Gastrocnemius medialis (tissue), 4 donors: ENCODE measurements around the gene SIMC1. TPM values are rescaled to one million over a fixed set of nuclear protein-coding genes. Genes with fewer than 3 reads are reported as not detected.
A peak's percentile ranks its signal among the peaks of the same experiment; 100 is the strongest.

Experiments used
- ATAC-seq, 2 donors: fragments of 150-250 bp; one replicate each; pipeline ENCODE4 v1.9.1; 2016
- DNase-seq, 2 donors: peaks; one replicate each; pipeline ENCODE4 v3.0.0-alpha.2; 2019
- H3K27ac ChIP-seq, 4 donors: fragments of 200-600 bp; sonication (generic); 1 replicate in 1 of 4; 2 replicates in 3 of 4; pipeline ENCODE4 v1.5.1; 2016 to 2018; ENCODE audit warnings: mild to moderate bottlenecking in 2 of 4, moderate library complexity in 1 of 4
- H3K27me3 ChIP-seq, 3 donors: fragments of 200-600 bp; sonication (generic) in 2 of 3; 1 replicate in 1 of 3; 2 replicates in 2 of 3; pipeline versions ENCODE4 v1.5.1 to v1.6.0; 2016 to 2019; ENCODE audit warnings: mild to moderate bottlenecking in 1 of 3, moderate library complexity in 1 of 3
- H3K36me3 ChIP-seq, 2 donors: fragments of 200-600 bp; sonication (generic) in 1 of 2; one replicate each; pipeline ENCODE4 v1.5.1; 2017 to 2018
- H3K4me1 ChIP-seq, 2 donors: fragments of 200-600 bp; sonication (generic) in 1 of 2; one replicate each; pipeline ENCODE4 v1.5.1; 2016 to 2017; ENCODE audit warnings: mild to moderate bottlenecking in 2 of 2
- H3K4me3 ChIP-seq, 4 donors: fragments of 200-600 bp; sonication (generic) in 3 of 4; 1 replicate in 1 of 4; 2 replicates in 3 of 4; pipeline ENCODE4 v1.5.1; 2016 to 2019; ENCODE audit warnings: mild to moderate bottlenecking in 2 of 4
- H3K9me3 ChIP-seq, 3 donors: fragments of 200-600 bp; sonication (generic) in 2 of 3; 1 replicate in 1 of 3; 2 replicates in 2 of 3; pipeline ENCODE4 v1.5.1; 2016 to 2019
- POLR2A ChIP-seq, 2 donors: fragments of 450-650 bp; IDR thresholded peaks; one replicate each; pipeline ENCODE4 v1.6.1; 2017; ENCODE audit warnings: antibody characterized with exemption in 2 of 2, mild to moderate bottlenecking in 2 of 2, moderate library complexity in 2 of 2
- in situ Hi-C, 4 donors: fragments of 200-750 bp; cut with MboI; loops; one replicate each; pipeline versions ENCODE4 v1.15.0 to v1.8.0; 2017; ENCODE audit warnings: low sequenced_read_pairs in 4 of 4
- intact Hi-C: fragments of 100-400 bp; cut with DNase I; formaldehyde crosslinking; loops from one replicate; pipeline ENCODE4 v1.15.1; 2023; ENCODE audit warnings: low total_unique reads
- total RNA-seq, 4 donors: library from RNA; depleted of rRNA; stranded (reverse); fragments of >200 nt; gene quantifications; one replicate each; pipeline versions ENCODE4 v1.1.0 to v1.2.3, GENCODE V29; 2016
- TF ChIP-seq, protein P1 (sequence below), 5 experiments: fragments of 450-650 bp in 3 of 5; fragments of 200-600 bp in 2 of 5; sonication (generic) in 2 of 5; IDR thresholded peaks in 4 of 5; conservative IDR thresholded peaks in 1 of 5; 1 replicate in 4 of 5; 2 replicates in 1 of 5; pipeline ENCODE4 v1.5.1; 2016 to 2019; ENCODE audit warnings: antibody characterized with exemption in 5 of 5, mild to moderate bottlenecking in 3 of 5, moderate library complexity in 3 of 5

SIMC1 gene
- total RNA-seq, 4 donors from 2014 or later = 5.1 to 45.8 (median 11.5) TPM

DNA sequence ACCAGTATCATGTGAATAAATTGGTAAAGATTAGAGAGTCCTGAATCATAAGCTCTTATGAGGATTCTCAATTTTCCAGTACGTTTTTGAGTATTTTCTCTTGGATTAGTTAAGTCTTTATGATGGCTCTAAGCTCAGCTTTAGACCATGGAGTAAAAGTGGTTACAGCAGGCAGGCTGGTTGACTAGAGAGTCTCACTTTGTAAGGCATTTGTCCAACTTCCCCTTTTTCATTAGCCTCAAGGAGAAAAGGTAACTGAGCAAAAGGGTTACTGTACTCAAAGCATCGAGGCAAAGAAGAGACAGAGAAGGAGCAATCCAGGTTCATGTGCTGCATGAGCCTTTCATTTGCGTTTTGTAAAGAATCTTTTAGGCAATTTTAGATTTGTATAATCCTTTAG lies 141.7 kb downstream of the SIMC1 start:
- DNase-seq (no peak), ATAC-seq (no peak)
- intact Hi-C loops (loop anchor here (10.0 kb wide), 3 partner anchors 265 to 1165 kb away; partner anchors contain the start of genes TSPAN17 and ZNF346), in situ Hi-C loops (no loop called here)
- Histone ChIP-seq H3K4me3 (no peak overlapping the region), H3K27ac (peak overlapping the region; percentile 92 to 98 (median 96)), H3K27me3 (no peaks in the 10 kb centered on the region), H3K36me3 (peaks cover 0 to 21% of the 10 kb centered on the region in 2 donors), H3K9me3 (no peaks in the 10 kb centered on the region), H3K4me1 (peaks cover 25 to 37% of the 10 kb centered on the region in 2 donors)
- TF ChIP-seq, protein P1, sequence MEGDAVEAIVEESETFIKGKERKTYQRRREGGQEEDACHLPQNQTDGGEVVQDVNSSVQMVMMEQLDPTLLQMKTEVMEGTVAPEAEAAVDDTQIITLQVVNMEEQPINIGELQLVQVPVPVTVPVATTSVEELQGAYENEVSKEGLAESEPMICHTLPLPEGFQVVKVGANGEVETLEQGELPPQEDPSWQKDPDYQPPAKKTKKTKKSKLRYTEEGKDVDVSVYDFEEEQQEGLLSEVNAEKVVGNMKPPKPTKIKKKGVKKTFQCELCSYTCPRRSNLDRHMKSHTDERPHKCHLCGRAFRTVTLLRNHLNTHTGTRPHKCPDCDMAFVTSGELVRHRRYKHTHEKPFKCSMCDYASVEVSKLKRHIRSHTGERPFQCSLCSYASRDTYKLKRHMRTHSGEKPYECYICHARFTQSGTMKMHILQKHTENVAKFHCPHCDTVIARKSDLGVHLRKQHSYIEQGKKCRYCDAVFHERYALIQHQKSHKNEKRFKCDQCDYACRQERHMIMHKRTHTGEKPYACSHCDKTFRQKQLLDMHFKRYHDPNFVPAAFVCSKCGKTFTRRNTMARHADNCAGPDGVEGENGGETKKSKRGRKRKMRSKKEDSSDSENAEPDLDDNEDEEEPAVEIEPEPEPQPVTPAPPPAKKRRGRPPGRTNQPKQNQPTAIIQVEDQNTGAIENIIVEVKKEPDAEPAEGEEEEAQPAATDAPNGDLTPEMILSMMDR (IDR thresholded peaks at IDR 0.05 in 4 of 5, conservative IDR thresholded peaks at IDR 0.05 in 1 of 5) = no peak
- TF ChIP-seq POLR2A (IDR thresholded peaks at IDR 0.05) = no peak

DNA sequence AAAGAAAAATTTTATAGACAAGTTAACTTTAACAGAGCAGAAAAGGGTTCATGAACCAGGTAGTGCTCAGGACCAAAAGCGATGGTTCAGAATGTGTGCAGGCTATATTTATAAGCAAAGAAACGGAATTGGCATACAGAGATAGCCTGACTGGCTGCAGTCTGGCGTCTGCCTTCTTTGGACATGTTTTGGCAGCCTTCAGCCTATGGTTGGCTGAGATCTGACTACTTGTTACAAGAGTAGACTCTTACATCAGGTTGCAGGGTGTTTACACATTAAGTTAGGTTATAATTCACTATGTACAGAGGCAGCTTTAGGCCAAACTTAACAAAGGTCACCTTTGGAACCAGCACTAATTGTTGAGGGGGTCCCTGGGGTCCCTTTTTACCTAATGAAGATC lies 143.2 kb downstream of the SIMC1 start:
- DNase-seq = peak; percentile 76 to 90
- Histone ChIP-seq H3K27me3 (no peaks in the 10 kb centered on the region), H3K4me1 (peaks cover 29 to 41% of the 10 kb centered on the region in 2 donors), H3K36me3 (peaks cover 0 to 37% of the 10 kb centered on the region in 2 donors), H3K27ac (peak overlapping the region; percentile 92 to 98 (median 96)), H3K4me3 (no peak overlapping the region), H3K9me3 (no peaks in the 10 kb centered on the region)
- in situ Hi-C loops = no loop called here
- intact Hi-C loops = loop anchor here (10.0 kb wide), 3 partner anchors 263 to 1163 kb away; partner anchors contain the start of genes TSPAN17 and ZNF346
- no peak for TF ChIP-seq POLR2A (IDR thresholded peaks at IDR 0.05)
- TF ChIP-seq, protein P1 (IDR thresholded peaks at IDR 0.05 in 4 of 5, conservative IDR thresholded peaks at IDR 0.05 in 1 of 5) = no peak
- ATAC-seq = peak; percentile 93 to 95

DNA sequence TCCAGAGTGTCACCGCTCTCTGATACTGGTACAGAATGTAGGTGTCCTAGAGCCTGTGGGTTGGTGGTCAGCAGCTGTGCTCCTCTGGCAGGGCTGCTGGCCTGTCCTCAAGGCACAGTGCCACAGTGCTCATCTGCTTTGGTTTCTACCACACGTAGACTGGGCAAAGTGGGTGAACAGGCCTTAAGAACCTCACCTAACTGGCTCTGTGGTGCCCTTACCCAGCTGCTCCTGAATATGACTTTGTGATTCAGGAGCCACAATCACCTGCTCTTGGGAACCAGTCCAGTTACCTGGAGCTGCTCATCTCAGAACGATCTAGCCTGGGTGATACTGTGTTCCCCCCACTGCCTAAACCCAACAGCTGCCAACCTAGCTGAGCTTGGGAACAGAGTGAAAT lies 143.8 kb downstream of the SIMC1 start:
- H3K4me1 ChIP-seq = peaks cover 35 to 47% of the 10 kb centered on the region in 2 donors
- ATAC-seq (peak; percentile 65 to 70), DNase-seq (peak; percentile 58 to 80)
- no peak overlapping the region for H3K4me3 ChIP-seq
- in situ Hi-C loops = no loop called here
- peak in 1 of 2 donors; percentile 5 for TF ChIP-seq POLR2A (IDR thresholded peaks at IDR 0.05)
- TF ChIP-seq, protein P1 (IDR thresholded peaks at IDR 0.05 in 4 of 5, conservative IDR thresholded peaks at IDR 0.05 in 1 of 5) = no peak
- H3K9me3 ChIP-seq = no peaks in the 10 kb centered on the region
- H3K27ac ChIP-seq = peak overlapping the region; percentile 92 to 98 (median 96)
- intact Hi-C loops = loop anchor here (10.0 kb wide), 3 partner anchors 263 to 1163 kb away; partner anchors contain the start of genes TSPAN17 and ZNF346
- H3K27me3 ChIP-seq = no peaks in the 10 kb centered on the region
- peaks cover 0 to 38% of the 10 kb centered on the region in 2 donors for H3K36me3 ChIP-seq

DNA sequence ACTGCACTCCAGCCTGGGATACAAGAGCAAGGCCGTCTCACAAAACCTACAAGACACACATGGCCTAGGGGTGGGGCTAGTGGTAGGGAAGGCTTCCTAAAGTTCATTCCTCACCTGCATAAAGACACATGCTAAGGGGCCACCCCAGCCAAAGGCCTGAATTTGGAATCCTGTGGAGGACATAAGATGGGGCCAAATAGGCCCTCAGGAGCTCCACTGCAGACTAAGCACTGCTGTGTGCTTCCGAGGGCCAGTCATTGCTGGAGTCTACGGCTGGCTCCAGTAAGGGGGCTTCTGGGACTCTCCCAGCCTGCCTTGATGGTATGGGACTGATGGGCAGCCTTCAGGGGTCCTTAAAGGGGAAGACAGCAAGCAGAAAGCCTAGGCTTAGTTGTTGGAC lies 144.5 kb downstream of the SIMC1 start:
- Histone ChIP-seq H3K27me3 (no peaks in the 10 kb centered on the region), H3K27ac (peak overlapping the region; percentile 92 to 98 (median 96)), H3K9me3 (no peaks in the 10 kb centered on the region), H3K4me1 (peaks cover 42 to 54% of the 10 kb centered on the region in 2 donors), H3K36me3 (peaks cover 0 to 38% of the 10 kb centered on the region in 2 donors), H3K4me3 (no peak overlapping the region)
- in situ Hi-C loops = no loop called here
- DNase-seq (no peak), ATAC-seq (no peak)
- TF ChIP-seq, protein P1 (IDR thresholded peaks at IDR 0.05 in 4 of 5, conservative IDR thresholded peaks at IDR 0.05 in 1 of 5) = no peak
- TF ChIP-seq POLR2A (IDR thresholded peaks at IDR 0.05) = no peak
- intact Hi-C loops = loop anchor here (10.0 kb wide), 3 partner anchors 262 to 1162 kb away; partner anchors contain the start of genes TSPAN17 and ZNF346
